Measurements from ENCODE around the gene PLAGL2.

Gene PLAGL2

DNA sequence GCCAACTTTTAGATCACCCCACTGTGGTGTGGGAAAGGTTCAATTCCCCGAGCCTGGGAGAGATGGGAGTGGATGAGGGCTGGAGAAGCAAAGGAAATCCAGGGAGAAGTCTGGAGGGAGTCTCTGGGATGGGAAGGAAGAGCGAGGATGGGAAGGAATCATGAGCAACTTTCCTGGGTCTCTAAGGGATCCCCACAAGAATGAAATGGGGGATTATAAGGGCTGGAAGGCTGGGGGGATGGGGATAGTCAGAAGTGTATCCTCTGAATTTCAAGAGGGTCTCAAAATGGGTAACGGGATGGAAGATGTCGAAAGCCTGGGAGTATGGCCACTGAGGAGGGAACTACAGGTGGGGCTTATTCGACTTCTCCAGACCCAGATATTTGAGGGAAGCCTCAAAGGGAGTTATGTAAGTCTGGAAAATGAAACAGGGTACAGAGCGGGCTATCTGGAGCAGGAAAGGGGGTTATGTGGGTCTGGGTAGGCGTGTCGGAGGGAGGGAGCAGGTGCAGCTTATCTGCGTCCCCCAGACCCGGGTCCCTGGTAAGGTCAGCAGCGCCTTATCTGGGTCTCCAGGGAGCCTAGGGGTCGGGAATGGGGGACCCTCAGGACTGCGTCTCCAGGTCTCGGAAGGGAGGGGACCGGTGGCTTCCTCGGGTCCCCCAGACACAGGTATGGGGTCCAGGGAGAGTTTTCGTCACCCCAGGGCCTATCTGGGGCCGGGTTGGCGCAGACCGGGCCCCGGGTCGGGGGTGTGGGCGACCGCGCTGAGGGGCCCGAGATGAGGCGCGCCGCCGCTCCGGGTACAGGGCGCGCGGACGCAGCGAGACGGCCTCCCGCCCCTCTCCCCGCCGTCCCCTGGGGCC, 550 bp downstream of the PLAGL2 start:
- TF ChIP-seq, protein P1, sequence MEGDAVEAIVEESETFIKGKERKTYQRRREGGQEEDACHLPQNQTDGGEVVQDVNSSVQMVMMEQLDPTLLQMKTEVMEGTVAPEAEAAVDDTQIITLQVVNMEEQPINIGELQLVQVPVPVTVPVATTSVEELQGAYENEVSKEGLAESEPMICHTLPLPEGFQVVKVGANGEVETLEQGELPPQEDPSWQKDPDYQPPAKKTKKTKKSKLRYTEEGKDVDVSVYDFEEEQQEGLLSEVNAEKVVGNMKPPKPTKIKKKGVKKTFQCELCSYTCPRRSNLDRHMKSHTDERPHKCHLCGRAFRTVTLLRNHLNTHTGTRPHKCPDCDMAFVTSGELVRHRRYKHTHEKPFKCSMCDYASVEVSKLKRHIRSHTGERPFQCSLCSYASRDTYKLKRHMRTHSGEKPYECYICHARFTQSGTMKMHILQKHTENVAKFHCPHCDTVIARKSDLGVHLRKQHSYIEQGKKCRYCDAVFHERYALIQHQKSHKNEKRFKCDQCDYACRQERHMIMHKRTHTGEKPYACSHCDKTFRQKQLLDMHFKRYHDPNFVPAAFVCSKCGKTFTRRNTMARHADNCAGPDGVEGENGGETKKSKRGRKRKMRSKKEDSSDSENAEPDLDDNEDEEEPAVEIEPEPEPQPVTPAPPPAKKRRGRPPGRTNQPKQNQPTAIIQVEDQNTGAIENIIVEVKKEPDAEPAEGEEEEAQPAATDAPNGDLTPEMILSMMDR (IDR thresholded peaks at IDR 0.05; ENCODE audit: low read depth, low read length): no peak
- no peak for DNase-seq (ENCODE audit: extremely low read depth, low read depth)

DNA sequence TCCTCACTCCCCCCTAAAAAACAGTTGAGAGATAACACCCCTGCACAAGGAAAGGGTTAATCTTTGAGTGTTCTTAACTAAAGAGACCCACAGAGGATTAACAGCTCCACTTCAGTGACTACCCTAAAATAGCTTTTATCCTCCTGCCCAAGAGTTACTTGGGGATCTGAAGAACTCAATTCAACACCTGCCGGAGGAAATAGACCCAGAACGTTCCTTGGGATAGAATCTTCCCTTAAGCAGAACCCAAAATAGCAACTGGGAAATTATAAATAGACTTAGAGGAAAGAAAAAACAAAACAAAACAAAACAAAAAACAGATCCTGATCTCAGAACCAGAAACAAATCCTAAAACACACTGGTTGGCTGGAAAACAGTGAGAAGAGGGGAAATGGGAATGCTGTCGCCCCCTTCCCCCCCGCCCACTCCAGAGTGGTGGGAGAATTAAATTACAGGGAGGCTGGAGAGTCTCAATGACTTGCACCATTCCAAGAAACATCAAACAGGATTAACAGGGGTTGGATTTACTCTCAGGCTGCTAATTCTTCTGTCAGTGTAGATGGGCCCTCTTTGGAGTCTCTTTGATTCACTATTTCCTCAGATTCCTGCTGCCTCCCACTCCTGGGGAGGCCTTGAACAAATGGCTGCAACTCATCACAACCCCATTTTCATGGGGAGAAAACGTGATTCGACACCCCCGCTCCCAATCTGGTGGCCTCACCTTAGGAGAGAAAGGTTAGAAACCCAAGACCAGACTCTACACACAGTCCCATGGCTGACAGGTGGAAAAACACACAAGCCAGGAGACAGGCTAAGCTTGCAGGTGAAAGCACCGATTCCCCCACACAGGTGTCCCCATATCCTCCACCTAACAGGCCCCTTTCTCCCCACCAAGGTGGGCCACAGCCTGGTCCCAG, 1.4 kb downstream of the PLAGL2 start:
- DNase-seq (ENCODE audit: extremely low read depth, low read depth): no peak
- TF ChIP-seq, protein P1 (IDR thresholded peaks at IDR 0.05; ENCODE audit: low read depth, low read length): no peak

DNA sequence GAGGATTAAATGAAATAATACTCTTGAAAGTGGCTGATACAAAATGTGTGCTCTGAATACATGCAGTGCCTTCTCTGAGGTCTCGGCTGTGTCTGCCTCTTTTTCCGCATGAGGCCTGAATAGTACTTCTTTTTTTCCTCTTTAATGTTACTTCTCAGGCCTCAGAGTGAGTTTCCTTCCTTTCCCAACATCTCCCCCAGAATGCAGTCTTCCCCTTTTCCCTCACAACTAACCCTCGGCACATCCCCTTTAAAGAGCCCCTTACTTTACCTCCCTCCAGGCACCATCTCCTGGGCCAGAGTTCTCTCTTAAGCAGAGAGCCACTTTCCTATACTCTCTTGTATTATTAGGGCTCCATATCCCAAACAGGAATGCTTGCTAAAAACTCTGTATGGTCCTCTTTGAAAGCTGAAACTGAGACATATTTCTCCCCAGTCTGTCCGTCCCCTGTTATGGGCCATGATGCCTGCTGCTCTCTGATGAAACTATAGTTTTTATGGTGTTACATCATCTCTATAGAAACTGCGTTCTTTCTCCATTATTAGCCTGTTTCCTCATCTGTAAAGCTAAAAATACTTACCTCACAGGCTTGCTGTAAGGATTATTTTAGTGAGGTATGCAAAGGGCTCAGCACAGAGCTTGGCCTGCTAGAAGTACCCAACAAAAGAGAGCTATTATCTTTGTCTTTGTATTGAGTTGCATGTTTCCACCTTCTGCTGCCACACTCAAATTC, 2.3 kb downstream of the PLAGL2 start:
- DNase-seq (ENCODE audit: extremely low read depth, low read depth): no peak
- TF ChIP-seq, protein P1 (IDR thresholded peaks at IDR 0.05; ENCODE audit: low read depth, low read length): no peak

- no peak for DNase-seq (ENCODE audit: extremely low read depth, low read depth)
These were observed 3.1 kb downstream of the PLAGL2 start for GRCh38 chr20:32204205-32205109.

GRCh38 chr20:32203356-32204204, 4.0 kb downstream of the PLAGL2 start:
- TF ChIP-seq, protein P1 (IDR thresholded peaks at IDR 0.05; ENCODE audit: low read depth, low read length): no peak

More at GRCh38 chr20:32204205-32205109, 3.1 kb downstream of the PLAGL2 start:
- TF ChIP-seq, protein P1 (IDR thresholded peaks at IDR 0.05; ENCODE audit: low read depth, low read length): no peak

DNA sequence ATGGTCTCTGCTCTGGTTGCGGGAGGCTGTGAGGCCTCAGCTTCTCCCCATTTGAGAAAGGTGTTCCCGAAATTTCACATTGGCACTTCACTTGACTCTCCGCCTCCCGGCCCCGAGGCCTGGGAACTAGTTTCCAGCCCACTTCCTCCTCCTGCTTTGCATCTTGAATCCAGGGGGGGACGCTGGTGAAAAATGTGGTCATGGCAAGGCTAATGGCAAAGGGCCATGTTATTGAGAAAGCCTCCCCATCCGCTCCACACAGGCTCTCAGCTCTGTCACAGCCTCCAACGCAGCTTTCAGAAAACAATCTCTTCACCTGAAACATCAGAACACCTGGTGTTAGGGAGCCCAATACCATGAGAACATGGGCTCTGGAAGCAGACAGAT, 5.6 kb downstream of the PLAGL2 start:
- no peak for DNase-seq (ENCODE audit: extremely low read depth, low read depth)
- TF ChIP-seq, protein P1 (IDR thresholded peaks at IDR 0.05; ENCODE audit: low read depth, low read length): no peak

More at GRCh38 chr20:32203356-32204204, 4.0 kb downstream of the PLAGL2 start:
- no peak for DNase-seq (ENCODE audit: extremely low read depth, low read depth)
